Stimulated activated CD4-positive, alpha-beta T cell treated with anti-CD3 and anti-CD28 coated beads, Interleukin-1b, Interleukin-23, amount 100 ng/mL, for 4 hours (primary cell): ENCODE data around the gene BAHCC1.

Experiments used
- DNase-seq, 2 donors: peaks; one replicate each; pipeline ENCODE4 v3.0.0-alpha.2; 2020; ENCODE audit warnings: low read depth in 2 of 2

Gene BAHCC1

DNA sequence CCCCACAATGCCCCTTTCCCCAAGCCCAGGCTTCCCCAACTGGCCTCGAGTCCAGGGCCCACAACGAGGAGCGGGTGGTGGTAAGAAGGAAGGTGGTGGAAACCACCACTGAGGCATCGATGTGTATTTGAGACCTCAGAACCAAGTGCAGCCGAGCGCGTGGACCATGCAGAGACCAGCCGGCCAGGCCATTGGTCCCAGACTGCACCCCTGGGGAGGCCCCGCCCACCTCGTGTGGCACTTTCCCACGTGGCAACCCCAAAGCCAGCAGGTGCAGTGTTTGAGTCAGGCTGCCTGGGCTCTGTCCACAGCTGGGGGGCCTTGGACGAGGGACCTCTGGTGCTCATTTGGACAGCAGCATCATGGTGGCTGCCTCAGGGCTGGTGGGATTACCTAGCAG, 28.1 kb upstream of the BAHCC1 start:
- no peak for DNase-seq

DNA sequence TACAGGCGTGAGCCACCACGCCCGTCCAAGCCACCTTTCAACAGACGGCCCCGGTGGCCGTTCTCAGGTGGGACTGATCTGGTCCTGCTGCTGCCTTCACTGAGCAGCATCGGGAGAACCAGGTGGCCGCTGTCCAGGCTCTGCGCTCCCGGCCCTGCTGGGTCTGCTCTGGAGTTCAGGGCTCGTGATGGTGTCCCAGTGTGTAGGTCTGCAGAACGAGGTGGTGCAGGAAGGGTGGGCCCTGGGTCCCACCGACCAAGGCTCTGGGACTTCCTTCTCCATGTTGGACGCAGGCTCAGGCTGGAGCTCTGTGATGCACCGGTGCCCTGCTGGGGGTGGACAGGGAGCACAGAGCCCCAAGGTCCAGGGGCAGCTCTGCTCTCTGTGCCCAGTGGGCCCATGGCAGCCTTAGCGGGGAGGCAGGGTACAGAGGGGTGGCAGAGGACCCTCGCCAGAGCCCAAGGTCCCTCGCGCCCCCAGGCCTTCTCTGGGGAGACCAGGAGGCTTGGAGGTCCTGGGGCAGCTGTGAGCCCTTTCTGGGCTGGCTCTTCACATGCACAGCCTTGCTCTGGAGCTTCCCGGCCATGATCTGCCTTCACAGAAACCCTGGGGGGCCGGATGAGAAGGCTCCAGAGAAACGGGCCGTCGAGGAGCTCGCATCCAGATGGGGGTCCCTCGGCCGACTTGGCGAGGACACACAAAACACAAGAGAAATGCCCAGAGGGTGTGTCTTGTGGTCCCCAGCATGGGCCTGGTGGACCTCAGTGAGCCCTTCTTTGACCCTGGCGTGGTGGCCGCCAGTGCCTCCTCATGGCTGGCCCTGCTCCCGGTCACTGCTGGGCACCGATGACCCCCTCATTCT, 26.9 kb upstream of the BAHCC1 start:
- DNase-seq: no peak

DNA sequence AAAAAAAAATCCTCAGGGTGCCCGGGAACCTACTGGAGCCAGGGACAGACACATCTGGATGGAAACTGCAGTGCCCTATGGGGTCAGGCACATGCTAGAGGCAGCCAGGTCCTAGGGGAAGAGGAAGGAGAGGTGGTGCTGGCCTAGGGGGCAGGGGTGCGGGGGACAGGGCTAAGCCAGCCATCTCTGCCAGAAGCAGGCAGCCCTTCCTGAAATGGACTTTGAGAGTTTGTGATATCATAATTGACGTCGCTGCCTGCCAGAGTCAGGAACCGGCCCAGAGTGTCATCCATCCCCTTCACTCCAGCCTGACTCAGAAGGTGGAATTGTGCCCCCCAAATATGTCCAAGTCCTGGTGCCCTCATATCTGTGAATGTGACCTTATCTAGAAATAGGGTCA, 25.0 kb upstream of the BAHCC1 start:
- no peak for DNase-seq

DNA sequence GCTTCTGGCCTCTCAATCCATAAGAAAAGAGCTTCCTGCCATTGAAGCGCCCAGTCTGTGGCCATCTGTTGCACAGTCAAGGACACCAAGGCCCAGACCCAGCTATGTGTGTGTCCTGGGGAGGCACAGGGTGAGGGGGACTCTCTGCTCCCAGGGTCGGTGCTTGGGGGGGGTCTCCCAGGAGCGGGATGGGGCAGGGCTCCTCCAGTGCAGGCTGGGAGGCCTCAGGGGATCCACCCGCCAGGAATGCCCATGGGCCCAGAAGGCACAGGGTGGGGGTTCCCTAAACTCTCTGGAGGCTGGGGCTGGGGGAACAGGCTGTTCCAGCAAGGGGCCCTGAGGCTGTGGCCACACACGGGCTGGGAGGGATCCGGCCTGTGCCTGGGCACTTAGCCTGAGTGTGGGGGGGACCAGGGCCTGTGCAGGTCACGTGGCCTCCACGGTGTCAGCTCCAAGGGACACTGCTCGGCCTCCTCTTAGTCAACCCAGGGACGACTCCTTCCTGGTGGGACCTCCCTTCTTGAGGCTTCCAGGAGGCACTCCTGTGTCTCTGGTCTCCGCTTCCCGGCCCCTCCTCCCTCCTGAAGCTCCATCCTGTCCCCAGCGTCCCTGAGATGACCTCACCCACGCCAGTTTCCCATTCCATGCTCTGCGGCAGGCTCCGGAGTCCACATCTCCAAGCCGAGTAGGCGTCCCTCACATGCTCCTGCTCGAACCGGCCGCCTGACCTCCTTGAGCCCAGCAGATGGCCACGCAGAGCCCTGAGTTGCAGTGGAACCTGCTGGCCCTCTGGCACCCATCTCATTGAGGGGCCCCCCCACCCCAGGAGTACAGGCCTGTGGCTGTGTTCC, 23.1 kb upstream of the BAHCC1 start:
- no peak for DNase-seq

DNA sequence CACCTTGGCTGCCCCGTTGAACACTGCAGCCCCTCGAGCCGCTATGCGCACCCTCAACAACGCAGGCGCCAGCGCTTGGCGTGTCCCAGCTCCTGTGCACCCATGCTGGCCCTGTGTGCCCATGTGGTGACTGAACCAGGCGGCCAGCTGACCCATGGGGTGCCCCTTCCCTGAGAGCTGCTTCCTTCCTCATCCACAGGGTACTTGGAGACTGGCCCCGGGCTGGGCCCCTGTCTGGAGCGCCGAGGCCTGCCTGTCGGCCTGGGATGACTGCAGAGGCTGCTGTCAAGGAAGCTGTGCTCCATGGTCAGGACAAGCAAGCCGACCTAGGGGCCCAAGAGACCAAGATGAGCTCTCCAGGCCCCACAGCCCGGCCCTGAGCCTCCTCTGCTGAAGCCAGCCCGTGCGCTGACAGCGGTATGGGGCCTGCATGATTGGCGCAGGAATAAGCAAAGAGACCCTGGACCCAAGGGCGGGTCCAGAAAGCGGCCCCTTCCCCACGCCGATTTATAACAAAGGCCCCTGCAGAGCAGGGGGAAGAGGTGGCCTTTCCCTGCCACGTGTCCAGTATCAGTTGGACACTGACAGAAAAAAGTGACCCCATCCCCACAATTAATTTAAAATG, 21.6 kb upstream of the BAHCC1 start:
- no peak for DNase-seq

DNA sequence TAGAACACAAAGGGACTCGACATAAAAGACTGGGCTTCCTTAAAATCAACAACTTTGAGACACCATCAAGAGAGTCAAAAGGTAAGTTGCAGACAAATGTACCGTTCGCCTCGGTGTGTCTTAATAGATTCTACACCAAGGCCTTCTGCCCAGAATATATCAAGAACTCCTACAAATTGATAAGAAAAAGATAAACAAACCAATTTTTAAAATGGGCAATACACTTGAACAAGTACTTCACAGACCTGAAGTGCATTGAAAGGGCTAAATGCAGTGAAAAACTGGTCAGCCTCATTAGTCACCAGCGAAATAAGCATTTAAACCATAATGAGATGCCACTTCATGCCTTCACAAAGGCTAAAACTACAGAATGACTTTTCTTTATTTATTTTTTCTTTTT, 20.4 kb upstream of the BAHCC1 start:
- DNase-seq: no peak

DNA sequence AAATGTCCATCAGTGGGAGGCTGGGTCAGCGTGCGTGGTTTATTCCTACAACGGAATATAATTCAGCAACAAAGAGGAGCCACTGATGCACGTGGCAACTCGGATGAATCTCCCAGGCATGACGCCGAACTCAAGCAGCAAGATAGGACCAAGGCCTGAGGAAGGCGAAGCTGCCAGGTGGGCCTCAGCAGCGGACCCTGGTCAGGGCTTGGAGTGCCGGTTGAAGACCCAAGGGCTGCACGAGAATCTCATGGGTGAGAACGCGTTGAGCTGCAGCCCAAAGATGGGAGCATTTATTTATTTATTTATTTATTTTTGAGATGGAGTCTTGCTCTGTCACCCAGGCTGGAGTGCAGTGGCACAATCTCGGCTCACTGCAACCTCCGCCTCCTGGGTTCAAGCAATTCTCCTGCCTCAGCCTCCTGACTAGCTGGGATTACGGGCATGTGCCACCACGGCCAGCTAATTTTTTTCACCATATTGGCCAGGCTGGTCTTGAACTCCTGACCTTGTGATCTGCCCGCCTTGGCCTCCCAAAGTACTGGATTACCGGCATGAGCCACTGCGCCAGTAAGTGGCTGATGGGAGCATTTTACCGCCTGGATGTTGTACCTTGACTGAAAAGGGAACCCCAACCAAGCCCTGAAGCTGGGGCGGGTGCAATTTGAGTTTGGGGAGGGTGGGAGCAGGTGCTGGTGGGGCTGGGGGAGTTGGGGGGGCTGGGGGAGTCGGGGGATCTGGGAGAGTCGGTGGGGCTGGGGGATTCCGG, 18.1 kb upstream of the BAHCC1 start:
- DNase-seq: no peak

DNA sequence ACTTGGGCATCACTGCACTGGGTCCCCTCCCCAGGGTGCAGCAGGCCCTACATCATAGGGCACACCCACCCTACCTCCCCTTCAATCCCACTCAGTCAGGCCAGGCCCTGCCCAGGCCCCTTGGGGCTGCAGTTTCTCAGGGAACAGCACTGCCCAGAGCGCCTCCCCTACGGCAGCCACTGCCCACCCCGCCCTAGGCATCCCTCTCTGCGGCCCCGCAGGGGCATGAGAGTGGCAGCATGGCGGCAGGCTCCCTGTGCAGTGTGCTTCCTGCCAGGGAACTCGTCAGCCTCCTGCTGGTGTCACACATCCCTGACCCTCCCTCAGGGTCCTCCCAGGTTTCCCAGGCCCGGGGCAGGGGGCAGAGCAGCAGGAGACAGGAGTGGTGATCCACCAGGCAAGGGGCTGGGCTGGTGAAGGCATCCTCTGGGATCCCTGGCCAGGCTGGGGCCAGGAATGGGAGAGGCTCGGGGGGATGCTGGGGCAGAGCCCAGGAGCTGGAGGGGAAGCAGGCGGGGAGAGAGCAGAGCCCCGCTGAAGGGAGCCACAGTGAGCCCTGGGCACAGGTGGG, 16.2 kb upstream of the BAHCC1 start:
- DNase-seq: no peak

DNA sequence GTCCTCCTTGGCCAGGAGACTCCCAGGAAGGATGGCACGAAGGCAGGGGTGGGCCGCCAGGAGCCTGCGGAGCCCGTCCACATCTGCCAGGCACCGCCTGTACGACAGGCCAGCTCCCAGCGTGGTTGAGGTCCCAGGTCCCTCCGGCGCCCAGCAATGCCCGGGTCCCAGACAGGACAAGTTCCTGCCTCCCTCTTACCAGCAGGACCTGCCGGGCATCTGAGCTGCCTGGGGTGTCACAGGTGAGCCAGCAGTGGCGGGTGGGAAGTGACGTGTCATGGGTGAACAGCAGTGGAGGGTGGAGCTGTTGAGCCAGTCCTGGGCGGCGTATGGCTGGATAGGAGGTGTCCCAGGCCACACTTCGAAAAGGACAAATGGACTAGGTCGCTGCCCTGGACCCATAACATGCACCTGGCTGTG, 15.7 kb upstream of the BAHCC1 start:
- no peak for DNase-seq

DNA sequence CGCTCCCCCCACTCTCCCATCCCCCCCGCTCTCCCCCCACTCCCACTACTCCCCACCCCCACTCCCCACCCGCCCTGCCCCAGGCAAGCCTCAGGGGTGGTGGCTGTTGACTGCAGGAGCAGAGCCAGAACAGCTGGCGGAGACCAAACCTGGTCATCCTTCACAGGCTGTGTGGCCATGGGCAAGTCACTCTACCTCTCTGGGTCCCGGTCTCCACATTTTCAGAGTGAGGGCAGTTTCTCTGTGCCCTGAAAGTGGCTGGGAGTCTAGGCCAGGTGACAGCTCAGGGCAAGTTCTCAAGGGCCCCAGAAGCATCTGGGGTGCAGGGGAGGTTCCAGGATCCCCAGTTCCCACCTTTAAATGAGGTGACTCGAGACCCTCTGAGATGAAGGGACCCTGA, 15.1 kb upstream of the BAHCC1 start:
- DNase-seq: no peak

DNA sequence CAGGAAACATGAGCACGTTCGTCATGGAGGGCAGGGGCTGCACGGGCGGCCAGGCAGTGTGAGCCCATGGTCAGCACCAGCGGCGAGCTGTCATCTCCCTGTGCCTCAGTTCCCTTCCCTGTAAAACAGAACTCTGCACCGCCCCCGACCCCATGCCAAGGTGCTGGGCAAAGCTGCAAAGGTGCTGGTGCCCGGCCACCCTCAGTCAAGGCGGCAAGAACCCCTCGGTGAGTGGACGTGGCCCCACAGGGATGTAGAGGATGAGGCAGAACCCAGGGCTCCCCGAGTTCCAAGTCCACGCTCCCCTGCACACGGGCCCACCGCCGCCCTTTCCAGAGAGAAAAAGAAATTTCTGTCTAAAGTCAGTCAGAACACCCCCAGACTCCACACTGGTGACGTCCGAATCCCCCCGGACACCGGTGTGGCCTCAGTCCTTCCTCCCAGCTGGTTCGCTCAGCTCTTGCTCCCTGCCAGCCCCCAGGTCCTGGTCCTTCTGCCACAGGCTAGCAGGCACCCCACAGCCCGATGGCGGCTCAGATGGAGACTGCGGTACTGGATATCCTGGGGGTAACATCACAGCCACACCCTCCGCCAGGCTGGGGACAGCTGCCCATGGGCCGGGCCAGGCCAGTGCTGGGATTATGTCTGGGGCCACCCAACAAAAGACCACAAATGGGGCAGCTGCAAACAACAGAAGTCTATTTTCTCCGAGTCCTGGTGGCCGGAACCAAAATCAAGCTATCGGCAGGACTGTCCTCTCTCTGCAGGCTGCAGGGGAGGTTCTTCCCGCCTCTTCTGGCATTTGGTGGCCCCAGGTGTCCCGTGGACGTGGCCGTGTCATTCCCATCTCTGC, 14.4 kb upstream of the BAHCC1 start:
- DNase-seq: no peak

DNA sequence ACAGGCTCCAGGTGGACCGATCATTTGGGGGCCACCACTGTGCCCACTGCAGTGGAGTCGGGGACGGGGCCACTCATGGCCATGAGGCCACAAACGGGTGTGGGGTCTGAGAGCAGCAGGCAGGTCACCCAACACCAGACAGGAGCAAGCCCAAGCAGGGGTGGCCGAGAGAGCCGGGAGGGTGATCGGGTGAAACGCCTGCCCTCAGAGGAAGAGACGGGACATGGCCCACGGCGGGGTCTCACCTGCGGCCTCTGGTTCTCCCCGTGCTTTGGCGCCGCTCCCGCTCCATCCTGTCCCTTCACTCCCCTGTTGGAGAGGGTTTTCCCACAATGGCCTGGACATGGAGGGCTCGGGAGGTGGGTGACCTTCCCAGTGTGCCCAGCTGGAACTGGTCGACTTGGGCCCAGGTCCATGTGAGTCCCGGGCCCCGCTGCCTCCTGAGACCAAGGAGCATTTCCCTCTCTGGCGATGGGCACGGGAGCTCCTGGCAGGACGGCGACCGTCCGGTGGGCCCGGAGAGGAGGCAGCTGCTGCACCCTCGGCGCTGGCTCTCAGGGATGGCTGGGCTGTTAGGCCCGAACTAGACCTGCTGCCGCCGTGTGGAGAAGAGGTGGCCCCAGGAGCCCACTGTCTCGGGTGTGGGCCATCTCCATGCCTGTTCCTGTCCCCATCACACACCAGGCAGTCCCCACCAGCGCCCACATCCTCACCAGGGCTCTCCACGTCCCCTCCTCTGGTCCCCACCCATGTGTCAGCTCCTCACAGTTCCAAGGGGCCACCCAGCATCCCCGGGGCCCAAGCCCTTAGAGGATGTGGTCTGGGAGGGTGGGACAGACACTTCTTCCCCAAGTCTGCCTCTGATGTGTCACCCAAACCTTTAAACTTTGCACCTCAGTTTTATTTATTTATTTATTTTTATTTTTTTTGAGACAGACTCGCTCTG, 13.4 kb upstream of the BAHCC1 start:
- DNase-seq: no peak

DNA sequence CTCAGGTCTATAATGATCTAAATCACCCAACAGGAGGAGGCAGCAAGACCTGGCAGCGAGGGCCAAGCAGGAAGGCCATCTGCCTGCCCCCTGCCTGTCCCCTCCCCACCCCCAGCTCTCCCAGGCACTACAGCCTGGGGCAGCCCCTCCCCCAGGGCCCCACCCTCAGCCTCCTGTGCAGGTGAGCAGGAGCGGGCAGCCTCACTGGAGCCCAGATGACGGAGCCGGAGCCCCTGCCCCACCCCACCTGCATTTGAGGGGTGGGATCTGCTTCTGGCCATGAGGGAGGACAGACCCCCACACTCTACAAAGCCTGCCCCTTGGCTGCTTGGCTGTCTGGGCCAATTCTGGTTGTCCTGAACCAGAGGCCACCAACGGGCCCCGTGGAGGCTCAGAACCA, 12.4 kb upstream of the BAHCC1 start:
- no peak for DNase-seq

DNA sequence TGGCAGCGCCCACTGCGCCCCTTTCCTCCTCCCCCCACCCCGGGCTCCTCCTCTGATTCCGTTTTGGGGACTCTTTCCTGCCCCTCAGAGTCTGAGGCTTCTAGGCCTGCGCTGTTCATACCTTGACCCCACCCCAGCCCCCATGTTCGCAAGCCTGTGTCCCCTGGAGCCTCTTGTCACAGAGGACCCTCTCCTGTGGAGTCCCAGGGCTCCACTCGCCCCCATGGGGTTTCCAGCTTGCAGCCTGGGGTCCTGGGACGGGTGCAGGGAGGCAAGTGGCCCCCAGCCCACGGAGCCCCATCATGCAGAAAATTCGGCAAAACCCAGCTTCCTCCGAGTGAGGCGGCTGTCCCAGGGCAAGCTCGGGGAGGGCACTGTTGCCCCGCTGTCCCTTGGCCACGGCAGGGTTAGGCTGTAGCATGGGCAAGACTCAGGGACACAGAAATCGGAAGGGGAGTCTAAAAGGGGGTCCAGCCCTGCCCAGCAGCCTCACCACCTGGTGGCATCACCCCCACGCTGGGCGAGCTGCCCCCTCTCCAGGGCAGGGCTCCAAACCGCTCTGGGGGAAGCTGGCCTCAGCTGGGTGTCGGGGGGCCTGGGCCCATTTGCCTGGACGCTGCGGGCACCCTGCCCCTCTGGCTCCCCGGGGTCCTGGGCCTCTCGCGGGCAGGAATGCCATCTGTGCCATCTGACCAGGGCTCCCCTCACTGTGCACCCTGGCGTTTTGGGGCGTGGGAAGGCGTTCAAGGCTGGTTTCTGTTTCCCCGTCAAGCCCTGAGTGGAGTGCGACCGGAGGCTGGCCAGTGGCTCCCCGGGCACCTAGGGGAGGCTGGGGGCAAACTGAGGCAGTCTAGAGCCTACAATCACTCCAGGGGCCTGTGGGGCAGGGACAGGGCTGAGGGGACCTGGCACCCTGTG, 11.5 kb upstream of the BAHCC1 start:
- no peak for DNase-seq

DNA sequence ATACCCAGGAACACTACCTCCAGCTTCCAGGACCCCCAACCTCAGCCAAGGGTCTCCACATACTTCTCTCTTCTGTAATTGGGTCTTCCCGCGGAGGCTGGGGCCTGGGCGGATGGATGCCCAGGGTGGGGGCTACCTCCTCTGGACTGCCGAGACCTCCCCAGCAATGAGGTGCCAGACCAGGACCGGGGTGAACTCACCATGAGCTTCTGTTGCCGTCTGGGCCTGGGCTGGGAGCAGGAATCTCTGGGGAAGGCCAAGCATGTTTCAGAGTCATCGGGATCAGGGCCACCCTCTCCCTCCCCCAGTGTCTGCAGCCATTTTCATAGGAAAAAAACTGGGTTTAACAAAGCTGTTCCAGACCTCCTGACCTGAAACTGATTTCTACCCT, 10.3 kb upstream of the BAHCC1 start:
- no peak for DNase-seq

DNA sequence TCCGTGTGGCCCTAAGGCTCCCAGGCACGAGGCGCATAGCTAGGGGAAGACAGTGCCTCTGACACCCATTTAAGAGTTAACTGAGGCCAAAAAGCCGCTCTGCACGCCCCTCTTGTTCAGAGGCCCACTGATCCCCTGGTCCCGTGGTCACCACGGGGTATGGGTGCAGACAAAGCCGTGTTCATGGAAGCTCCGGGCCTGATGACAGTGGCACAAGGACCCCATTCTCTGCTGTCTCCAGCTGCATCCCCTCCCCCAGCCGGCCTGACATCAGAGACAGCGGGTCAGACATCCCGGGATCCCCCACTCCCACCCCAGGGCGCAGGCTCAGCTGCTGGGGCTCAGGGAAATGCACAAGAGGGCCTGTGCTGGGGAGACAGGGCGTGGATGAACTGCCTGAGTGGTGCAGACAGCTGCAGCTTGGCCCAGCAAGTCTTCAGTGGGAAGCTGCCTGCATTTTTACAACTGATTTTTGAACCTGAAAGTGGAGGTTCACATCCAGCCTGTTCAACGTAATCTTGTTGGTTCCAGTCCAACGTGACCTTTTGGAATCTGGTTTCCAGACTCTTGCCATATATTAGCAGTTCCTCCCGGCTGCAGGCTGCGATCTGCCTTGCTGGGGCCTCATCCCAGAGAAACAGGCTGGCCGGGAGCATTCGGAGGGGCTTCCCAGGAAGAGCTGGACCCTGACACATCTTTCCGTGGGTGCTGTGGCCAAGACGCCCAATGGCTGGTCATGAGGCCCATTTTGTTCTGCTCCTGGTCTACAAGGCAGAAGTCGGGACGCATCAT, 9.7 kb upstream of the BAHCC1 start:
- no peak for DNase-seq

DNA sequence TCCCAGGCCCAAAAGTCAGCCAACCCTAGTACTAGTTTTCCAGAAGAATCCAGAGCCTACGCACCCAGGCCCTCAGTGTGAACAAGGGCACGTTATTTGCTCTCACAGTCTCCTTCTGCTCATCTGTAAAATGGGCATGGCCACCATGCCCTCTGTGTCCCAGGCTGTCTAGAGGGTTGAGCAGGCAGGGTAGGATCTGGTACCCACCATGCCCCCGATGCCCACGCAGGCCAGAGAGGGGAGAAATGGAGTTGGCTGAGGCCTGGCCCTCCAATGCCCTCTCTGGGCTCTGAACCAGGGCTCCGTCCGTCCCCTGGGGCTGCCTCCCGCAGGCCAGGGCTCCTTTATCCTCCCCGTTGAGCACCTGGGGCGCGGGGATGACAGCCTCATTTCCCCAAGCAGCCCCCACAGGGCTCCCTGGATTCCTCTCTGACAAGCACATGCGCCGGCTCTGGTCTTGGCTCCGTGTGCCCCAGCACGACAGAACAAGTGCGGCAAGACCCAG, 9.1 kb upstream of the BAHCC1 start:
- no peak for DNase-seq
